HUDEP-2 (cell line): ENCODE measurements around the gene NFATC2IP.

Source experiments
- DNase-seq, 76 experiments: peaks; one replicate each; lab custom pipeline; 2025; ENCODE audit not compliant: unreplicated experiment in 76 of 76; lab: John Stamatoyannopoulos, UW

Gene NFATC2IP

DNA sequence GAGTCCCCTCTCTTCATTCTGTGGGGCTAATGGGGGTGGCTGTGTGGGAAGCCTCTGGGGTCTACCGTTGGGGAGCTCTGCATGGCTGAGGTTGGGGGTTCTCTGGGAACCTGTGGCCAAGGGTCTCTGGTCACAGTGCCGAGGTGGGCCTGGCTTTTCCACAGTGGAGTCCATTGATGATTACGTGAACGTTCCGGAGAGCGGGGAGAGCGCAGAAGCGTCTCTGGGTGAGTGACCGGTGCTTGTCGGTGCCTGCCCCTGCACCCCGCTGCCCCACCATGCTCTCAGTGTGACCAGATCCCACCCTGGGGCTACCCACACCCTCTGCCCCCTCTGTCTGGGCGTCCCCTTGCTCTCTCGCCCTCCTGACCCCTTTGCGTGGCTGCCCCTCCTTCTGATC is 38.6 kb downstream of the NFATC2IP start:
- DNase-seq = no peak

- no peak for DNase-seq
Observed at GRCh38 chr16:28990375-28991040, 39.8 kb downstream of the NFATC2IP start.

- DNase-seq = no peak
Observed at GRCh38 chr16:28991687-28992086, 41.0 kb downstream of the NFATC2IP start.

- no peak for DNase-seq
Observed at GRCh38 chr16:28992496-28992895, 41.8 kb downstream of the NFATC2IP start.

GRCh38 chr16:28998837-28999236 is 48.1 kb downstream of the NFATC2IP start:
- DNase-seq = no peak

GRCh38 chr16:28999577-28999976 is 48.8 kb downstream of the NFATC2IP start:
- DNase-seq = no peak

GRCh38 chr16:29000019-29000418 is 49.3 kb downstream of the NFATC2IP start:
- no peak for DNase-seq

- peak in 4 of 76 experiments; percentile 10 to 25 (median 18) for DNase-seq
Observed at GRCh38 chr16:29004496-29005139, 53.9 kb downstream of the NFATC2IP start.

DNA sequence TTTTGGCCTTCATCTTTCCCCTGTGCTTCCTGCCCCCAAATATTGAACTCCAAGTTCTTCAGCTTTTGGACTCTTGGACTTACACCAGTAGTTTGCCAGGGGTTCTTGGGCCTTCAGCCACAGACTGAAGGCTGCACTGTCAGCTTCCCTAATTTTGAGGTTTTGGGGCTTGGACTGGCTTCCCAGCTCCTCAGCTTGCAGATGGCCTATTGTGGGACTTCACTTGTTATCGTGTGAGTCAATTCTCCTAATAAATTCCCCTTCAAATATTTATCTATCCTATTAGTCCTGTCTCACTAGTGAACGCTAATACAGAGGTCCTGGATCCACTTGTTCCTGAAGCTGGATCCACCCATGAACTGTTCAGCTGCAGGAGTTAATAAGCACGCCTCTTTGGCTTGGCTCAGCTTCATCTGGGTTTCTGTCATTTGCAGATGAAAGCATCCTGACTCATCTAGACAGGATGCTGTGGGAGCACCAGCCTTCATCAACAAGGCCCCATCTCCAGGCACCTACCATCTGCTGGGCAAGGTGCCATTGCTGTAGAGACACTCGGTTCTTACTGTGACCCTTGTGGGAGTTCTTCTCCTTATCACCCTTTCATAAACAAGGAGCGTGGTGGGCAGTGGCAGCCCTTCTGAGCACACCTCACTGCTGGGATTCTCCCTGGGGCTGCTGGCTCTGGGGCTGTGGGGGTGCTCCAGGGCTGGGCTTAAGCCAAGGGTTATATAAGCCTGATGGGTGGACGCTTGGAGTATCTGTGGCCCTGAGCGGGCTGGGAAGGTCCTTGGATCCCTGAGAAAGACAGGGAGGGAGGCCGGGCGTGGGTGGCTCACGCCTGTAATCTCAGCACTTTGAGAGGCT is 57.2 kb downstream of the NFATC2IP start:
- DNase-seq = peak in 75 of 76 experiments; percentile 15 to 95 (median 81)

DNA sequence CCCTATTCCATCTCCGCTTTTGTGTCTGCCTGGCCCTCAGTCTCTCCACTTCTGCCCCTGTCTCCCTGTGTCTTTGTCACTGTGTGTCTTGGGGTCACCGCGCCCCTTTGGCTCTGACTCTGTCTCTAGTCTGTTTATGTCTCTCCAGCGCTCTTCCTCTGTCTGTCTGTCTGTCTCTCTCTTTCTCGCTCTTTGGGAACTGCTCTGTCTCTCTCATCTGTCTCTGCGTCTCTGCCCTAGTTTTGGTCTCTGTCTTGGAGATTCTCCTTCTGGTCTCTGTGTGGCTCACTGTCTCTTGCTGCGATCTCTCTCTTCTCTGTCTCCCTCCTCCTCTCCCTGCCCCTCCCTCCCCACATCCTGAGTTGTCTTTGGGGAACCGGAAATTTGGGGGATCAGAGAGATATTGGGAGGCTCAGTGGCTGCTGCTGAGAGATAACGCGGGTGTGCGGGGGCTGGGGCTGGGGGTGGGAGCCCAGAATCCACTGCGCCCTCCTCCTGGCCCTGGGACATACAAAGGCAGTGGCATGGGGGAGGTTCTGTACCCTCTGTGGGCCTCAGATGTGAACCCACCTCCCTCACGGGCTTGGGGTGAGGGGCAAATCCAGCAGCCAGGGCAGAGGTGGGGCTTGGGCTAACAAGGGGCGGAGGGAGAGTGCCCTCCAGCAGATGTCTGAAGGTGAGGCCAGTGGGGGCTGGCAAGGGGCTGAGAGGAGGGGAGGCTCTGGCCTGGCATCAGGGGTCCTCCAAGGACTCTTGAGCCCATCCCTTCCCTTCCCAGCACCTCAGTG is 58.5 kb downstream of the NFATC2IP start:
- peak in 75 of 76 experiments; percentile 31 to 96 (median 88) for DNase-seq

DNA sequence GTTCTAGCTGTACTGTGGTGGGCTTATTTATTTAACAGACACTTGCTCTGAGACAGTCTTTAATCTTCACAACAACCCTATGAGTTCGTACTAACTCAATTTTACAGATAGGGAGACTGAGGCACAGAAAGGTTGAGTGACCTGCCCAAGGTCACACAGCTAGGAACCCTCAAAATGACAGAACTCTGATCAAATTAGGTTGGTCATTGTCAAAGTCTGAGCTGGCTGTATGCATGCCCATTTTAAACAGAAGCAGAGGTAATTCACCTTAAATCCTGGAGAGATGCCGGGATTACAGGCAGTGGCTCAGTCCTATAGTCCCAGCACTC is 59.1 kb downstream of the NFATC2IP start:
- no peak for DNase-seq

GRCh38 chr16:29011112-29011511 is 60.4 kb downstream of the NFATC2IP start:
- peak in 11 of 76 experiments; percentile 3 to 27 (median 9) for DNase-seq

DNA sequence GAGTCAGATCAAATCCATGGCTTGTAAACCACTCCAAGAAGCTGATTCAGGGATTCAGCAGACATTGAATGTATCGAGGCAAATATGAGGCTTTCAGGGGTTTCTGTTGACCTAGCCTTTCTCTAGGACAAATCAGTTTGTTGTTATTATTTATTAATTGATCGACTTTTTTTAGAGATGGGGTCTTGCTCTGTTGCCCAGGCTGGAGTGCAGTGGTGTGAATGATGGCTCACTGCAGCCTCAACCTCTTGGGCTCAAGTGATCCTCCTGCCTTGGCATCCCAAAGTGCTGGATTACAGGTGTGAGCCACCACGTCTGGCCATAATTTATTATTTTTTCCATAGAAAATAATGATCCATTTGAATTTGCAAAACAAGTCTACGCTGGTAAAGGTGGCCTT is 61.1 kb downstream of the NFATC2IP start:
- no peak for DNase-seq

DNA sequence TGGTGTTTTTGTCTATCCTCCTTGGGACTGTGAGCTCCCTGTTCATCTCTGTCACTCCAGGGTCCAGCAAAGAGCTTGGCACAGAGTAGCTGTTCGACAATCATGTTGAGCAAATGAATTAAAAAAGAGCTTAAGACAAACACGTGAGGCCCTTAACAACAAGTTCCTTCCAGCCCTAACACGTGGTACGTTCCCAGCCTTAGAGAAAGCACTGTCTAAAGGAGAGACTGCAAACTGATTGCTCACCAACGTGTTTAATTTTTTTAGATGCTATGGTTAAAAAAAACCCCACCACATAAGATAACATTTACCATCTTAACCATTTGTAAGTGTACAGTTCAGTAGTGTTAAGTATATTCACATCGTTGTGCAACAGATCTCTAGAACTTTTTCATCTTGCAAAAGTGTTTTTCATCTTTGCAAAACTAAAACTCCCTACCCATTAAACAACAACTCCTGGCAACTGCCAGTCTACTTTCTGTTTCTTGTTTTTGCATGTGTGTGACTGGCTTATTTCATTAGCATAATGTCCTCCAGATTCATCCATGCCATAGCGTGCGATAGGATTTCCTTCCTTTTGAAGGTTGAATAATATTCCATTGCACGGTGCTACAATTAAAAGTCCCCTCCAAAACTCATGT is 62.3 kb downstream of the NFATC2IP start:
- DNase-seq = no peak

DNA sequence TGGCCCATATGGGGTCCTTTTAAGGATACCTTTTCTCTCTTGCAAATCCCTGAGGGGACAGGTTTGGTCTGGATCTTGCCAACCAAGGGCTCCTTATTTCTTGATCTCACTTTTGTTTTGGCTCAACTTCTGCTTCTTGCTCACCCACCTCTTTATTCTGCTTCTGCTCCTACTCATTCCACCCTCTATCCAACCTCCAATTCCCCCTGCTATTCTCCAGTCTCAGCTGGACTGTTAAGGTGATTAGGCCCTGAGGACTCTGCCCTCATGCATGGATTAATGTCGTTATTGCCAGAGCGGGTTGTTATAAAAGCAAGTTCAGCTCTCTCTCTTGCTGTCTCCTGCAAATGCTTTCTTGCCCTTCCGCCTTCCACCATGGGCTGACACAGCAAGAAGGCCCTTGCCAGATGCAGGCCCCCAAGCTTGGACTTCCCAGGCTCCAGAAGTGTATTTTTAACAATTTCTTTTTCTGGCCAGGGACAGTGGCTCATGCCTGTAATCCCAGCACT is 63.9 kb downstream of the NFATC2IP start:
- no peak for DNase-seq
